ENCODE measurements around the gene LCNL1.

Gene LCNL1

GRCh38 chr9:136962163-136962562 lies 20.6 kb upstream of the LCNL1 start:
- H3K4me3 ChIP-seq (ENCODE audit: low read depth, low read length) = no peak overlapping the region
- TF ChIP-seq CTCF (IDR thresholded peaks at IDR 0.05; ENCODE audit: borderline replicate concordance, insufficient read depth, low read depth, low read length) = no peak

GRCh38 chr9:136962701-136963248 lies 20.0 kb upstream of the LCNL1 start:
- no peak for TF ChIP-seq CTCF (IDR thresholded peaks at IDR 0.05; ENCODE audit: borderline replicate concordance, insufficient read depth, low read depth, low read length)

GRCh38 chr9:136963341-136963740 lies 19.5 kb upstream of the LCNL1 start:
- no peak for TF ChIP-seq CTCF (IDR thresholded peaks at IDR 0.05; ENCODE audit: borderline replicate concordance, insufficient read depth, low read depth, low read length)
- no peak overlapping the region for H3K4me3 ChIP-seq (ENCODE audit: low read depth, low read length)

More at GRCh38 chr9:136962701-136963248, 20.0 kb upstream of the LCNL1 start:
- no peak overlapping the region for H3K4me3 ChIP-seq (ENCODE audit: low read depth, low read length)

GRCh38 chr9:136963751-136964150 lies 19.0 kb upstream of the LCNL1 start:
- no peak for TF ChIP-seq CTCF (IDR thresholded peaks at IDR 0.05; ENCODE audit: borderline replicate concordance, insufficient read depth, low read depth, low read length)
- H3K4me3 ChIP-seq (ENCODE audit: low read depth, low read length) = no peak overlapping the region

GRCh38 chr9:136964171-136964689 lies 18.6 kb upstream of the LCNL1 start:
- no peak overlapping the region for H3K4me3 ChIP-seq (ENCODE audit: low read depth, low read length)
- TF ChIP-seq CTCF (IDR thresholded peaks at IDR 0.05; ENCODE audit: borderline replicate concordance, insufficient read depth, low read depth, low read length) = no peak

GRCh38 chr9:136964833-136965422 lies 17.9 kb upstream of the LCNL1 start:
- no peak overlapping the region for H3K4me3 ChIP-seq (ENCODE audit: low read depth, low read length)
- TF ChIP-seq CTCF (IDR thresholded peaks at IDR 0.05; ENCODE audit: borderline replicate concordance, insufficient read depth, low read depth, low read length) = no peak

Data from GM12875 (cell line).